MM.1S (cell line): Measurements from ENCODE around the gene EPB41L4B.

Experiments used
- DNase-seq: peaks from one replicate; pipeline ENCODE4 v3.0.0-alpha.2; 2015
- H2AFZ ChIP-seq: fragments of 300-600 bp; sonication (generic); 2 replicates; pipeline ENCODE4 v1.6.0; 2016; ENCODE audit warnings: antibody characterized with exemption, low read length
- H3F3A ChIP-seq: fragments of 300-600 bp; sonication (generic); 2 replicates; pipeline ENCODE4 v1.6.1; 2016; ENCODE audit warnings: mild to moderate bottlenecking, antibody characterized with exemption, low read length, moderate library complexity, mixed read lengths; ENCODE audit not compliant: insufficient read depth
- H3K27ac ChIP-seq: fragments of 300-600 bp; sonication (generic); 2 replicates; pipeline ENCODE4 v1.5.1; 2016; ENCODE audit warnings: mild to moderate bottlenecking, low read length
- H3K27me3 ChIP-seq: fragments of 300-600 bp; sonication (generic); replicated peaks from 2 replicates; pipeline ENCODE4 v1.6.0; 2016; ENCODE audit warnings: low read length; ENCODE audit not compliant: insufficient read depth
- H3K36me3 ChIP-seq: fragments of 300-600 bp; sonication (generic); replicated peaks from 2 replicates; pipeline ENCODE4 v1.6.1; 2016; ENCODE audit warnings: mild to moderate bottlenecking, low read length, mixed read lengths; ENCODE audit not compliant: insufficient read depth
- H3K4me1 ChIP-seq: fragments of 300-600 bp; sonication (generic); 2 replicates; pipeline ENCODE4 v1.6.1; 2016; ENCODE audit warnings: low read length, mixed read lengths
- H3K4me2 ChIP-seq: fragments of 300-600 bp; sonication (generic); 2 replicates; pipeline ENCODE4 v1.6.0; 2016; ENCODE audit warnings: low read depth, low read length
- H3K4me3 ChIP-seq: fragments of 300-600 bp; sonication (generic); 2 replicates; pipeline ENCODE4 v1.5.1; 2016; ENCODE audit warnings: low read length, mixed read lengths
- H3K79me2 ChIP-seq: fragments of 300-600 bp; sonication (generic); 2 replicates; pipeline ENCODE4 v1.6.1; 2016; ENCODE audit warnings: mixed run types, low read length, mixed read lengths
- H3K9ac ChIP-seq: fragments of 300-600 bp; sonication (generic); 2 replicates; pipeline ENCODE4 v1.6.1; 2016; ENCODE audit warnings: low read length, mixed read lengths
- H3K9me2 ChIP-seq: fragments of 300-600 bp; sonication (generic); replicated peaks from 2 replicates; pipeline ENCODE4 v1.6.1; 2016; ENCODE audit warnings: mild to moderate bottlenecking, low read length, mixed read lengths; ENCODE audit not compliant: insufficient read depth
- H3K9me3 ChIP-seq: fragments of 300-600 bp; sonication (generic); replicated peaks from 2 replicates; pipeline ENCODE4 v1.6.1; 2016; ENCODE audit warnings: mild to moderate bottlenecking, low read length, mixed read lengths; ENCODE audit not compliant: insufficient read depth
- H4K20me1 ChIP-seq: fragments of 300-600 bp; sonication (generic); 2 replicates; pipeline ENCODE4 v1.6.1; 2016; ENCODE audit warnings: mild to moderate bottlenecking, low read length, moderate library complexity, mixed read lengths; ENCODE audit not compliant: insufficient read depth
- EZH2 ChIP-seq: fragments of 300-600 bp; sonication (generic); optimal IDR thresholded peaks from 2 replicates; pipeline ENCODE3; 2017; ENCODE audit warnings: low read depth, mild to moderate bottlenecking, antibody characterized with exemption, low read length, mixed read lengths
- EZH2phosphoT487 ChIP-seq: fragments of 300-600 bp; sonication (generic); IDR thresholded peaks from 2 replicates; pipeline ENCODE4 v1.6.1; 2018; ENCODE audit warnings: antibody characterized with exemption, low read length
- TF ChIP-seq, protein P1 (sequence below): fragments of 300-600 bp; sonication (generic); IDR thresholded peaks from 2 replicates; pipeline ENCODE4 v1.5.1; 2016; ENCODE audit warnings: antibody characterized with exemption, low read length, mixed read lengths

EPB41L4B gene

DNA sequence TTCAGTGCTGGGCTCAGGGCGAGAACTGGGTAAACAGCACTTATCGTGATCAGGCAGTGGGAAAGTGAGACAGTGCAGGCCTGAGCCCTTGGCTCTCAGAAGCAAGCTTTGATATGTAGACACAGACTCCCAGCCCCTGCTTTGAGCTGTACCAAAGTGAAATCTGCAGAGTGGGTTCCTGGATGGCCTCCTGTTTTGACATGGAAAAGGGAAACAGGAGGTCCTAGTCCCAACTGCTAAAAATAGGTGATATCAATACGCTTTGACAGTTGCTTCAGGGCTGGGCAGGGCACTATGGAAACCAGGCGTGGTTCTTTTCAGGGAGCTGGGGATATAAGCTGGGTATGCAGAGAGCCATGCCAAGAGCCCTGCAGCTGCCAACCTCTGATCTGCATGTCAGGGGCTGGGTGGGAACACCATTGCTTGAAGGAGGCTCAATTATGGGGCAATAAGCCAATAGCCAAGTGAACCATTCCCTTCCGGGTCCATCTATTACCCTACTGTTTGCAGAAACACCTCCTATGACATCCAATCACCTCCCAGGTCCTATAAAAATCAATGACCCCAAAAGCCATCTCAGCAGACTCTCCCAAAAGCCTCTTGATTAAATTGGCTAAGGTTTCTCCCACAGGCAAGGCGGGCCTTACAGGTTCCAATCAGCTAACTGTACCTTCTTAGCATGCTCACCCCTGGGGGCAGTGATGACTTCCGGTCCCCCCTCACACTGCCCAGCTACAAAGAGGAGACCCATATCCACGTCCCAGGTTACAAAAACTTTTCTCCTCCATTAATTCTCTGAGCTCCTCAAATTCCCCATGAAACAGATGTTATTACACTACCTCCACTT lies 45.8 kb downstream of the EPB41L4B start:
- no peaks in the 10 kb centered on the region for H3K9me2 ChIP-seq
- H3K79me2 ChIP-seq = no peaks in the 10 kb centered on the region
- no peak for DNase-seq
- peaks cover 4% of the 10 kb centered on the region; the same call in 1 of the 2 replicates for H3F3A ChIP-seq
- no peaks in the 10 kb centered on the region for H4K20me1 ChIP-seq
- no peaks in the 10 kb centered on the region for H3K9me3 ChIP-seq
- H3K4me1 ChIP-seq = peaks cover 16% of the 10 kb centered on the region; the same call in 1 of the 2 replicates
- H3K4me3 ChIP-seq = no peak overlapping the region
- no peak overlapping the region for H3K9ac ChIP-seq
- no peak overlapping the region for H3K27ac ChIP-seq
- no peak overlapping the region for H2AFZ ChIP-seq
- H3K36me3 ChIP-seq = no peaks in the 10 kb centered on the region
- no peak overlapping the region for H3K4me2 ChIP-seq
- TF ChIP-seq, protein P1, sequence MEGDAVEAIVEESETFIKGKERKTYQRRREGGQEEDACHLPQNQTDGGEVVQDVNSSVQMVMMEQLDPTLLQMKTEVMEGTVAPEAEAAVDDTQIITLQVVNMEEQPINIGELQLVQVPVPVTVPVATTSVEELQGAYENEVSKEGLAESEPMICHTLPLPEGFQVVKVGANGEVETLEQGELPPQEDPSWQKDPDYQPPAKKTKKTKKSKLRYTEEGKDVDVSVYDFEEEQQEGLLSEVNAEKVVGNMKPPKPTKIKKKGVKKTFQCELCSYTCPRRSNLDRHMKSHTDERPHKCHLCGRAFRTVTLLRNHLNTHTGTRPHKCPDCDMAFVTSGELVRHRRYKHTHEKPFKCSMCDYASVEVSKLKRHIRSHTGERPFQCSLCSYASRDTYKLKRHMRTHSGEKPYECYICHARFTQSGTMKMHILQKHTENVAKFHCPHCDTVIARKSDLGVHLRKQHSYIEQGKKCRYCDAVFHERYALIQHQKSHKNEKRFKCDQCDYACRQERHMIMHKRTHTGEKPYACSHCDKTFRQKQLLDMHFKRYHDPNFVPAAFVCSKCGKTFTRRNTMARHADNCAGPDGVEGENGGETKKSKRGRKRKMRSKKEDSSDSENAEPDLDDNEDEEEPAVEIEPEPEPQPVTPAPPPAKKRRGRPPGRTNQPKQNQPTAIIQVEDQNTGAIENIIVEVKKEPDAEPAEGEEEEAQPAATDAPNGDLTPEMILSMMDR = no peak
- TF ChIP-seq EZH2 (no peak), EZH2phosphoT487 (no peak)
- H3K27me3 ChIP-seq = no peaks in the 10 kb centered on the region

DNA sequence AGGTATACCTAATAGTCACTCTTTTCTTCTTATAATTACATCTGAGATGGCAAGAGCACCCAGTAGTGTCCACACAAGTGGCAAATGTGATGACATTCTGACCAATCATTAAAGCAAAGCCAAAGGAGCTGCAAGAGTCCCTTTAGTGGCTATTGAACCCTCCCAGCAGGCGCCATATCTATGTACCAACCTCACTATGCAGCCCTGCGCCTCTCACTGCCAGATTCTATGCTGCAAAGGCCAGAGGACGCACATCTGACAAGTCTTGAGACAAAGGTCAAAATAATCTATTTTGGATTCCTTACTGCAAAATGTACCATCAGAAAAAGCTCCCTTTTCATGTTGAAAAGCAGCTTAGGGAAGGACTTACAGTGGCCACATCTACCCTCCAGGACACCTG lies 47.0 kb downstream of the EPB41L4B start:
- Histone ChIP-seq H3K36me3 (no peaks in the 10 kb centered on the region), H3K9me2 (no peaks in the 10 kb centered on the region), H3K9me3 (no peaks in the 10 kb centered on the region), H3K27me3 (no peaks in the 10 kb centered on the region), H3K4me2 (no peak overlapping the region), H2AFZ (no peak overlapping the region), H4K20me1 (no peaks in the 10 kb centered on the region), H3K4me1 (peaks cover 16% of the 10 kb centered on the region; the same call in 1 of the 2 replicates), H3F3A (peaks cover 4% of the 10 kb centered on the region; the same call in 1 of the 2 replicates), H3K9ac (no peak overlapping the region), H3K4me3 (no peak overlapping the region), H3K79me2 (no peaks in the 10 kb centered on the region), H3K27ac (no peak overlapping the region)
- TF ChIP-seq EZH2 (no peak), EZH2phosphoT487 (no peak)
- TF ChIP-seq, protein P1 = no peak
- no peak for DNase-seq

GRCh38 chr9:109272745-109273144 lies 48.1 kb downstream of the EPB41L4B start:
- Histone ChIP-seq H4K20me1 (no peaks in the 10 kb centered on the region), H3K9me2 (no peaks in the 10 kb centered on the region), H3K4me2 (no peak overlapping the region), H2AFZ (no peak overlapping the region), H3K27ac (no peak overlapping the region), H3K79me2 (no peaks in the 10 kb centered on the region), H3K36me3 (no peaks in the 10 kb centered on the region), H3K9me3 (no peaks in the 10 kb centered on the region), H3K9ac (no peak overlapping the region), H3F3A (peaks cover 4% of the 10 kb centered on the region; the same call in 1 of the 2 replicates), H3K4me3 (no peak overlapping the region), H3K4me1 (peaks cover 16% of the 10 kb centered on the region; the same call in 1 of the 2 replicates), H3K27me3 (no peaks in the 10 kb centered on the region)
- TF ChIP-seq, protein P1 = no peak
- TF ChIP-seq EZH2 (no peak), EZH2phosphoT487 (no peak)
- DNase-seq = no peak
